Activated T-cell treated with anti-CD3 and anti-CD28 coated beads, Interleukin-2, amount 50 U/mL, for 4 hours (primary cell): ENCODE measurements around the gene EXOSC7. TPM values are rescaled to one million over a fixed set of nuclear protein-coding genes. Genes with fewer than 3 reads are reported as not detected.

ENCODE experiments used
- ATAC-seq, 2 donors: fragments of 200-7000 bp; cut with Tn5 transposase; one replicate each; pipeline ENCODE4 v1.10.0; 2021
- DNase-seq: peaks from one replicate; pipeline ENCODE4 v3.0.0-alpha.2; 2020
- H3K27me3 Mint-ChIP-seq: one replicate; pipeline ENCODE4 v1.8.0; 2021; ENCODE audit warnings: low read depth, mixed read lengths
- H3K36me3 Mint-ChIP-seq: one replicate; pipeline ENCODE4 v1.8.0; 2022; ENCODE audit warnings: mixed read lengths; ENCODE audit not compliant: insufficient read depth
- H3K4me1 Mint-ChIP-seq: one replicate; pipeline ENCODE4 v1.8.0; 2021; ENCODE audit warnings: low read depth, mixed read lengths
- H3K4me3 Mint-ChIP-seq: one replicate; pipeline ENCODE4 v1.8.0; 2021; ENCODE audit warnings: mild to moderate bottlenecking, moderate library complexity, mixed read lengths
- H3K9me3 Mint-ChIP-seq: one replicate; pipeline ENCODE4 v1.8.0; 2021; ENCODE audit warnings: mixed read lengths
- total RNA-seq, 3 donors: library from RNA; stranded (reverse); gene quantifications; one replicate each; pipeline ENCODE4 v1.2.1, GENCODE V29; 2021

The EXOSC7 gene
- total RNA-seq, 3 donors from 2014 or later, result 75.4 to 88.8 (median 83.4) TPM

DNA sequence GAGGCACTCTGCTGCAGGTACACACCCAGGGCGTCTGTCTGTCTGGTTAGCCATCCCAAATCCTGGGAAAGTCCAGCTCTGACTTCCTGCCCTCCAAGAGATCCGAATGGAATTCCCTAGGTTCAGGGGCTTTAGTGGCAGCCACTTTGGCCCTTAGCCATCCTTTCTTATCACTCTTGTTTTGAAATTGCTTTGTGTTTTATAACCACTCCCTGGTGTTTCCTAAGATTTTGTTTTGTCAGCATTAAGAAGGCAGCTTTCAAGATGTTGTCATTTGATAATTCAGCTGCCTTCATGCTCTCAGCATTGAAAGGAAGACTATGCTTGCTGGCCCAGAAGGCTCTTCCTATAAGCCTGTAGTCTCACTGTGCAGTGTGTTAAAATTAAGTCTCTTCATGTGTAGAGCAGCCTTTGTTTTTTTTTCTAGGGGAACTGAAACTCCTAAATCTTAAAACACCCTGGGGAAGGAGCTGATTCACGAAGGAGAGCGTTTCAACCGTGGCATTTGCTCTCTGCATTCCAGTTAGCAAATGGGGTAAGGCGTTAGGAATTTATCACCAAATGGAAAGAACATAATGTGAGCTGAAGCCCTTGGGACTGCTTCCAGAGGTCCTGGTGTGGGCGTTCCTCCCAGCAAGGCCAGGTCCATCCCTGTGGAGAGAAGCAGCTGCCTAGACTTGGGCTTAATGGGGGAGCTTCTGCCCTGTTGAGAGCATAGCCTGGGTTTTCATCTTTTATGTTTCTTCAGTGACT, 35.9 kb downstream of the EXOSC7 start:
- Mint-ChIP-seq H3K36me3 (peaks cover 54% of the 10 kb centered on the region), H3K27me3 (no peaks in the 10 kb centered on the region), H3K4me1 (peaks cover 33% of the 10 kb centered on the region), H3K9me3 (no peaks in the 10 kb centered on the region), H3K4me3 (no peak overlapping the region)
- ATAC-seq (no peak), DNase-seq (no peak)

DNA sequence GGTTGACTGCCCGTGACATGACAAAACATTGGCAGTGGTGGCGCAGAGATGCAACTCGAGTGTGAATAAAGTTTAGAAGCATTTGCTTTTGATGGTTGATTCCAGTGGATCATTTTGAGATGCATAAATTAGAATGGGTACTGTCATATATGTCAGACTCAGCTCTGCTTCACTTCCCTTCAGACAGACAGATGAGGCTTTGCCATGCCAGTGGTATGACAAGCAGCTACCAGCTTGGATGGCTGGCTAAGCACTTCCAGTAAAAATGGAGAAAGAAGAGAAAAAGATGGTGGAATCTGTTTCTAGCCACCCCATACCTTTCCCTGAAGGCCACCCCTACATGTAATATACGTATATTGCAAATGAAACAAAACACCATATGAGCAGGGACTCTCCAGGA, 36.5 kb downstream of the EXOSC7 start:
- Mint-ChIP-seq H3K9me3 (no peaks in the 10 kb centered on the region), H3K36me3 (peaks cover 49% of the 10 kb centered on the region), H3K4me1 (peaks cover 29% of the 10 kb centered on the region), H3K4me3 (no peak overlapping the region), H3K27me3 (no peaks in the 10 kb centered on the region)
- ATAC-seq, result no peak
- no peak for DNase-seq

DNA sequence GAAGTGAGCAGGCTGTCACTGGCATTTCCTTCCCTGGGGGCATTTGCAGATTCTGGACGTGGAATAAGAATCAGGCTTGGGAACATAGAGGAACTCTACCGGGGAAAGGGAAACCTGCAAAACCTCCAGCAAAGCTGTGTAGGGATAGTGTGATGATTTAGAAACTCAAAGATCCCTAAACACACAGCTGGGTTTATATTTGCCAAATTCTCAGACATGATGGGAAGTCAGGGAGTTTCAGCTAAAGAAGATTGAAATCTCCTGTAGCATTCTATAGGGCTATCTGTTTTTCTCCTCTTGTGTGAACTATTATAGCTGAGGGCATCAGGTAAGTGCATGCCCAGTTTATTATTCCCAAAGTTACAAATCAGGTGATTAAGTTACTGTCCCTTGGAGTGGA, 40.9 kb downstream of the EXOSC7 start:
- H3K4me3 Mint-ChIP-seq, result no peak overlapping the region
- no peaks in the 10 kb centered on the region for H3K27me3 Mint-ChIP-seq
- H3K9me3 Mint-ChIP-seq, result no peaks in the 10 kb centered on the region
- peaks cover 26% of the 10 kb centered on the region for H3K36me3 Mint-ChIP-seq
- ATAC-seq (no peak), DNase-seq (no peak)
- peaks cover 26% of the 10 kb centered on the region for H3K4me1 Mint-ChIP-seq

DNA sequence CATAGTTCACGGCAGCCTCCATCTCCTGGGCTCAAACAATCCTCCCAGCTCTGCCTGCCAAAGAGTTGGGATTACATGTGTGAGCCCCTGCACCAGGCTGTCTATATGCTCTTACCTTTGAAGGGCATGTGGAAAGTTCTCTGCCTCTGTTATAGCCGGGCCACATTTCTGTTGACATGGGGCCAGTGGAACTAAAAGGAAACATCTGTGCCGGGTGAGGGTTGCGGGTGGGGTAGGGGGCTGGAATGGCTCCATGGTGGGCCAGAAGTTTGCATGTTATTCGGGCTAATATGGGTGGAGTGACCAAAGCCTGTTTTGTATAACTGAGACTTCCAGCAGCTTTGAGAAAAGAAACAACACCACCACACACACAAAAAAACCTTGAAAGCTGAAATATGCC, 41.8 kb downstream of the EXOSC7 start:
- ATAC-seq (no peak), DNase-seq (no peak)
- Mint-ChIP-seq H3K36me3 (peaks cover 19% of the 10 kb centered on the region), H3K4me1 (peaks cover 21% of the 10 kb centered on the region), H3K27me3 (no peaks in the 10 kb centered on the region), H3K4me3 (no peak overlapping the region), H3K9me3 (no peaks in the 10 kb centered on the region)

DNA sequence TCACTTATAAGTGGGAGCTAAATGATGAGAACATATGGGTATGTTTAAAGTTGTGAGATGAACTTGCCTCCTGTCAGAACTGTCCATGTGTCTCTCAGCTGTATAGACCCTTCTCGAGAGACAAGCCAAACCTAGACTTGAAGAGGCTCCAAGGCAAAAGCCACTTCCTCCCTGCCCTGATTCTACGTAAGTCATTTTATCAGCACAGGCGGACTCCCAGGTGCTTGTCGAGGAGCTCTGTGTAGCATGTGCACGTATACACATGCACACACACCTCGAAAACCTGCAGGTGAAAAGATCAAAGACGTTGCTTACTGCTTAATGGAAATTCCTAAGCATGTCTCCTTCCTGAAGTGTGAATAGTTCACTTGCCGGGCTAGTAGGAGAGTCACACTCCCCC, 44.5 kb downstream of the EXOSC7 start:
- H3K36me3 Mint-ChIP-seq, result peaks cover 7% of the 10 kb centered on the region
- no peaks in the 10 kb centered on the region for H3K9me3 Mint-ChIP-seq
- ATAC-seq, result no peak
- no peak overlapping the region for H3K4me3 Mint-ChIP-seq
- no peak for DNase-seq
- H3K27me3 Mint-ChIP-seq, result no peaks in the 10 kb centered on the region
- peaks cover 20% of the 10 kb centered on the region for H3K4me1 Mint-ChIP-seq

DNA sequence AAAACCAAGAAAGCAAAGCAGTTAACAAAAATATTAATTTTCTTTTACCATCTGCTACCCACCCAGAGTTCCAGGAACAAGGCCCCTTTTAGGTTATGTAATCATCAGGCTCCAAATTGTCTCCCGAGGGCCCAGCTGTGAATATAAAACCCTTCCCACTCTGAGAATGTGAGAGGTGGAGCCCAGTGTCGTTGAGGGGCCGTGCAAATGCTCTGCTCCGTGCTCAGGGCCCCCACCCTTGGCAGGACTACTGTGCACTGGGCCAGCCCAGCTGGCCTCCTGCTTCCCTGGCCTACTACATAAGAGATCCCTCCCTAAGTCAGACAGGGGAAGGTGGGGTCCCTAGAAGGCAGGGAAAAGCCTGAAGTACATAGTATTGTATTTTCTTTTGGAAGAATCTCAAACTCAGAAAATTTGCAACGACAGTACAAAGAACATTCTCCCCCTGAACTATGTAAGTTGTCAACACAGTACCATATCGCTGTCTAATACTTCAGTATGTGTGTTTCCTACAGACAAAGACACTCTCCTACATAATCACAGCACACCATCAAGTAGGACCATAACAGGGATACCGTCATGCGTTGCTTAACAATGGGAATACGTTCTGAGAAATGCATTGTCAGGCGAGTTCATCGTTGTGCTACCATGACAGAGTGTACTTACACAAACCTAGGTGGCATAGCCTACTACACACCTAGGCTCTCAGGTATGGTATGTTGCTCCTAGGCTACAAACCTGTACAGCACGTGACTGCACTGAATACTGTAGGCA, 45.7 kb downstream of the EXOSC7 start:
- DNase-seq (no peak), ATAC-seq (no peak)
- Mint-ChIP-seq H3K36me3 (peaks cover 2% of the 10 kb centered on the region), H3K4me1 (peaks cover 20% of the 10 kb centered on the region), H3K4me3 (no peak overlapping the region), H3K9me3 (no peaks in the 10 kb centered on the region), H3K27me3 (no peaks in the 10 kb centered on the region)

DNA sequence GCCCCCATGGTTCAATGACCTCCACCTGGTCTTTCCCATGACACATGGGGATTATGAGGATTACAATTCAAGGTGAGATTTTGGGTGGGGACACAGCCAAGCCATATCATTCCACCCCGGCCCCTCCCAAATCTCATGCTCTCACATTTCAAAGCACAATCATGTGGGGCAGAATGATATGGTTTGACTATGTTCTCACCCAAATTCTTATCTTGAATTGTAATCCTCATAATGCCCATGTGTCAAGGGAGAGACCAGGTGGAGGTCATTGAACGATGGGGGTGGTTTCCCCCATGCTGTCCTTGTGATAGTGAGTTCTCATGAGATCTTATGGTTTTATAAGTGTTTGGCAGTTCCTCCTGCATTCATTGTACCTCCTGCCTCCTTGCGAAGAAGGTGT, 47.6 kb downstream of the EXOSC7 start:
- DNase-seq, result no peak
- H3K36me3 Mint-ChIP-seq, result peaks cover under 1% of the 10 kb centered on the region
- peaks cover 20% of the 10 kb centered on the region for H3K4me1 Mint-ChIP-seq
- no peak overlapping the region for H3K4me3 Mint-ChIP-seq
- peaks cover 6% of the 10 kb centered on the region for H3K27me3 Mint-ChIP-seq
- no peaks in the 10 kb centered on the region for H3K9me3 Mint-ChIP-seq
- no peak for ATAC-seq

DNA sequence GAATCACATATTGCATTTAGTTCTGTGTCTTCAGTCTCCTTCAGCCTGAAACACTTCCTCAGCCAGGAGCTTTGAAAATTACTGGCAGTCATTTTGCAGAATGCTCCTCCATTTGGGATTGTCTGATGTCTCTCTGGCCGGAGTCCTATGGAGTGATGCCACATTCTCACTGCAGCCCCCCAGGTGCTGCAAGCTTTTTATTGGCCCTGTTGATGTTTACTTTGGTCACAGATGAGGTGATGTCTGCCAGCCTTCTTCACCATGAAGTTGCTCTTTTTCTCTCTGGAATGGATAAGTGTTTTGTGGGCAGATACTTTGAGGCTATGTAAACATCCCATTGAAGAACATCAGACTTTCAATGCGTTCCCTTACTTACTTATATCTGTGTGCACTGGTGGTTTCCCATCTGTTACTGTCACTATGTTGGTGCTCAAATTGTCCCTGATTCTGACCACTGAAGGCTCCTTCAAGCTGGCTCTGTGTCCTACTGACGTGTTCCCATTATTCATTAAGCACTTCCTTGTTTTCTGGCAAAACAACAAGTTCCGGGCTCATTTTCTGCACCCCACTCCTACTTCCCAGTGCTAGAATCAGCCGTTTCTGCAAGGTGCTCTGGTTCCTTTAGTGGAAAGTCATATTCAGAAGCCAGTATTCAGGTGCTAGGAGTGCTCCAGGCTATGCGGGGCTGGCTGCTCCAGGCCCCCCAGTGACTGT, 48.7 kb downstream of the EXOSC7 start:
- Mint-ChIP-seq H3K36me3 (no peaks in the 10 kb centered on the region), H3K4me3 (no peak overlapping the region), H3K9me3 (no peaks in the 10 kb centered on the region), H3K4me1 (peaks cover 20% of the 10 kb centered on the region), H3K27me3 (peaks cover 6% of the 10 kb centered on the region)
- DNase-seq (no peak), ATAC-seq (no peak)

DNA sequence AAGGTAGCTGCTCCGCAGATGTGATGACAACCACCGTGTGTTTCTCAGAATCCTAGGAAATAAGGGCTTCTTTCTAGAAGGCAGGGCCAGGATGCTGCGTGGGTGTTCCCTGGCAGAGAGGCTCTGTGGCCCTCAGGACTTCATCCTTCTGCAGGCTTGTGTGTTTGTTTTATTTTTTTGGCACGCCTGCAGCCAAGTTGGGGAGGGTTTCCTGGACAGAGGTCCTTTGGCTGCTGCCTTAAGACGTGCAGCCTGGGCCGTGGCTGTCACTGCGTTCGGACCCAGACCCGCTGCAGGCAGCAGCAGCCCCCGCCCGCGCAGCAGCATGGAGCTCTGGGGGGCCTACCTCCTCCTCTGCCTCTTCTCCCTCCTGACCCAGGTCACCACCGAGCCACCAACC, 50.0 kb downstream of the EXOSC7 start, which contains the start of gene CLEC3B:
CLEC3B (plus strand) TSS at position 266 of the 400 bp plus-strand sequence; CDS start at position 326, 60 bp downstream.
- peaks cover 10% of the 10 kb centered on the region for H3K4me1 Mint-ChIP-seq
- H3K27me3 Mint-ChIP-seq, result peaks cover 6% of the 10 kb centered on the region
- DNase-seq (no peak), ATAC-seq (no peak)
- H3K9me3 Mint-ChIP-seq, result no peaks in the 10 kb centered on the region
- H3K4me3 Mint-ChIP-seq, result no peak within 1 kb of the TSS
- no peaks in the 10 kb centered on the region for H3K36me3 Mint-ChIP-seq

DNA sequence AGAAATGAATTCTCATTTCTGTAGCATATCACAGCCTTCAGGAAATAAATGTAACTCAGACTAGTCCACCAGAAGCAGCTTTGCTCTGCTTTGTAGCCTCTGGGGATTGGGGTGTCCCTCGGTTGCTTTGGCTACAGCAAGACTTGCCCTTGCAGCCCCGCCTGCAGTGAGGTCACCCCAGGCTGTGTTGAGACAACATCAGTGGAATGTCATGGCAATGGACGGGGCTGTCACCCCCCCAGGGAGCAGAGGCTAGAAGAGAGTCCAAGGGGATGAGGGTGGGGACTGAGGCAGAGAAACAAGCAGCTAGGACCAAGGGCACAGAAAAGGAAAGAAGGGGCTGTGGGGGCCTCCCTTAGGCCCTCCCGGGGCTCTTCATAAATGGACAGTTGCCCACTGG, 50.9 kb downstream of the EXOSC7 start:
- Mint-ChIP-seq H3K4me3 (no peak overlapping the region), H3K36me3 (no peaks in the 10 kb centered on the region), H3K9me3 (no peaks in the 10 kb centered on the region), H3K27me3 (peaks cover 9% of the 10 kb centered on the region), H3K4me1 (peaks cover 2% of the 10 kb centered on the region)
- ATAC-seq (no peak), DNase-seq (no peak)

DNA sequence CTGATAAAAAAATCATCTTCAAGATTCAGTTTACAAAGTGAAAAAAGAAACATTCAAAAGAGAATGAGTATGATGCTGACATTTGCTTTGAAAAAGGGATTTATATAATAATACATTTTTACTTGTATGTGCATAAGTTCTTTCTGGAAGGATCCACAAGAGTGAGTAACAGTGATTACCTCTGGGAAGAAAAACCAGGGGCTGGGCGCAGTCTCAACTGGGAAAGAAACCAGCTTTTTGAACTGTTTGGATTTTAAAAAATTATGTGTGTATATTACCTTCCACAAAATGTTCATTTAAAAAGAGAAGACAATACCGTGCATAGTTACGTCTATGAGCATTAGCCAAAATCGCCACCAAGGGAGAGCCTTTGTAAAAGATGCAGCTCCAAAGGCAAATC, 51.4 kb downstream of the EXOSC7 start:
- H3K27me3 Mint-ChIP-seq, result peaks cover 9% of the 10 kb centered on the region
- H3K4me3 Mint-ChIP-seq, result no peak overlapping the region
- H3K4me1 Mint-ChIP-seq, result no peaks in the 10 kb centered on the region
- H3K9me3 Mint-ChIP-seq, result no peaks in the 10 kb centered on the region
- DNase-seq (no peak), ATAC-seq (no peak)
- no peaks in the 10 kb centered on the region for H3K36me3 Mint-ChIP-seq

DNA sequence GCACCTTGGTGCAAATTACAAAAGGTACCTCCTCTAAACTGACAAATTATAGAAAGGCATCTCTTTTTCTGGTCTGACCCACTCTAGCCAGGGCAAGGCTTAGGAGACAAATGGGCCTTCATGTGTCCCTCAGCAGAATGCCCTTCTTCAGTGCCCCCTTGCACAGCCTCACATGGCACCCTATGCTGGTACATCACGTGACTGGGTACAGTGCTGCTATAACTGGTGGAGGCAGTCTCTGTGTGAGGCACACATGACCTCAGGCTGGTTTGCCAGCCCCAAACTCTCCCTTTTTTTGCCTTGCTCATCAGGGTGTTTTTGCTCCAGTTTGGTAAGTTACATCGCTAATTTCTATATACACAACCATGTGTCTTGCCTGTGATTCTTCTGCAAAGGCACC, 53.2 kb downstream of the EXOSC7 start:
- ATAC-seq, result no peak
- Mint-ChIP-seq H3K4me3 (no peak overlapping the region), H3K27me3 (peaks cover 9% of the 10 kb centered on the region), H3K4me1 (peaks cover 3% of the 10 kb centered on the region), H3K36me3 (no peaks in the 10 kb centered on the region), H3K9me3 (no peaks in the 10 kb centered on the region)
- no peak for DNase-seq

DNA sequence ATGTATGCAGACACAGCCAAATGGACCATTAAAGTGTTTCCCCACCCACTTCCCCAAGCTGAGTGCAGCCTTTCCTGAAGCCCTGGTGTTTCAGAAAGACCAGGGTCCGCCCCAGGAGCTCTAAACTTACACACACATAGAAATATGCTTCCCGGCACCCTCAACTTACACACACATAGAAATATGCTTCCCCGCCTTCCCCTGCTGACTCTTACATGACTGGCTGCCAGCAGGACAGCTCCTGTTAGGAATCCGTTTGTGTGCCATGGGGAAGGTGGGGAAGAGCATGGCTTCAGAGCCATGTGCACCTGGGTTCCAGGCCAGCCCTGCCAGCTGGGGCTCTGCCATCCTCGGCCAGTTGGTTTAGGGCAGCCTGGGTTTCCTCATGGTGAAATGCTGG, 53.6 kb downstream of the EXOSC7 start:
- peaks cover 7% of the 10 kb centered on the region for H3K4me1 Mint-ChIP-seq
- H3K36me3 Mint-ChIP-seq, result no peaks in the 10 kb centered on the region
- DNase-seq, result no peak
- H3K4me3 Mint-ChIP-seq, result no peak overlapping the region
- H3K9me3 Mint-ChIP-seq, result no peaks in the 10 kb centered on the region
- peaks cover 11% of the 10 kb centered on the region for H3K27me3 Mint-ChIP-seq
- no peak for ATAC-seq

DNA sequence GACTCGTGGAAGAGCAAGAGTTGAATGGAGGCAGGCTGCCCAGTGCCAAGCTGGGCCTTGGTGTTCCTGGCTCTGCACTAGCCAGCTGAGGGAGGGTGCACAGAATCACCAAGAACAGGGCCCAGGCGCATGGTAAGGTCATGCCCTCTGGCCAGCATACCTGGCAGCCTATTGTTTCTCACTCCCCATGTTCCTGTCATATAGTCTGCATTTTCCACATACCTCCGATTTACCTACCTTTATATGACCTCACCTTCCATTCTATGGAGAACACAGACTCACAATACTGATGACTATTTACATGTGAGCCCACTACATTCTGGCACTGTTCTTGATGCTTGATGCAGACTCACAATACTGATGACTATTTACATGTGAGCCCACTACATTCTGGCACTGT, 55.5 kb downstream of the EXOSC7 start:
- Mint-ChIP-seq H3K4me3 (no peak overlapping the region), H3K4me1 (peaks cover 23% of the 10 kb centered on the region)
- DNase-seq, result no peak

More for the DNA sequence above, 55.5 kb downstream of the EXOSC7 start:
- no peak for ATAC-seq
- Mint-ChIP-seq H3K27me3 (peaks cover 28% of the 10 kb centered on the region), H3K9me3 (no peaks in the 10 kb centered on the region), H3K36me3 (no peaks in the 10 kb centered on the region)
